SKM-1 treated with dmso at 0.1 percent for 144 hours (cell line): Measurements from ENCODE around the gene CALHM1.
A peak's percentile ranks its signal among the peaks of the same experiment; 100 is the strongest.

Source experiments
- DNase-seq: peaks from one replicate; lab custom pipeline; 2025; ENCODE audit not compliant: unreplicated experiment; lab: John Stamatoyannopoulos, UW

CALHM1 gene

DNA sequence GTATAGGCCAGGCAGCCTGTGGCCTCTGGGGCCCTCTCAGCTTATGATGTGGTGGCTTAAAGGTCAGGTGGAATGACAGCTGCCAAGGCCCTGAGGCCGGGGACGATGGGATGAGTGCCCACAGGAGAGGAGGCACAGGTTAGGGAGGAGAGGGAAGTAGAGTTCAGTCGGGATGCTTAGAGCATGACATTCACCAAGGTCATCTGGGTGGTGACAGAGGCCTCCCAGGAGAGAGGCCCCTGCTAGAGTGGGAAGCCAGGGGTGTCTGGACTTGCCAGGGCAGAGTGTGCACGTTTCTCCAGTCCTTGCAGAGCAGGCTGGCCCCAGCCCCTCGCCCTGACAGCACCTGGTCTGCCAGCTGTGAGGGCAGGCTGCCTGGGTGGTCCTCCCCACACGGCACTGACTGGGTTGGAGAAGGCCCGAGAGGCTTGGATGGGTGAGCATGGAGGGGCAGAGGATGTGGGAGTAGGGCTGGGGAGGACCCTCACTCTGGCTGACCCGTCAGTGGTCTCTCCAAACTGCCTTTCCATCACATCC, 1.5 kb downstream of the CALHM1 start:
- no peak for DNase-seq

DNA sequence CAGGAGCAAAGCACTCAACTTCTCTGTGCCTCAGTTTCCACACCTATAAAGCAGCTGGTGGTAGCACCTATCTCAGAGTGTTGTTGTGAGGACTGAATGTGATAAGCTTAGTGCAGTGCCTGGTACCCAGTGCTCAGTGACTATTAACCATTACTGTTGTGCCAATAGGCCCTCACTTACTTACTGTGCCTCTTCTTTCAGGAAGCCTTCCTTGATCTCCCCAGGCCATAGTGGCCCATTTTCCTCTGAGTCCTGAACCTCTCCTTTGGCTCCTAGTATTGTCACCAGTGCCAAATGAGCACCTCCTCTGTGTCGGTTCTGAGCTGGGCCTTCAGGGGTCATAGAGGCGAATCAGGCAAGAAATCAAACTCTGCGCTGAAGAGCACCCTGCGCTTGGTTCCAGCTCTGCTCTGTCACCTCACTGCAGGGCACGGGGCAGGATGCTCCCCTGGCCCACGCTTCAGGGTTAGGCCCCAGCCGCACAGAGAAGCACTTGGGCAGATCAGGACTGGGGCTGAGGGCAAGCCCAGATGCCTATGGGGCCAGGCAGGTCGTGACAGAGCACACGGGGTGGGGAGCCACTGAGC, 2.5 kb downstream of the CALHM1 start:
- DNase-seq: no peak

GRCh38 chr10:103455235-103455634, 3.5 kb downstream of the CALHM1 start:
- no peak for DNase-seq

- DNase-seq: no peak
These were observed 4.7 kb downstream of the CALHM1 start for GRCh38 chr10:103454026-103454425.

- DNase-seq: no peak
These were observed 6.0 kb downstream of the CALHM1 start for GRCh38 chr10:103452506-103453230.

GRCh38 chr10:103451831-103452505, 6.7 kb downstream of the CALHM1 start, which contains the start of gene CALHM2:
Gene CALHM2, minus strand, starts transcription at chr10:103452370. Its CDS starts 2,429 bp downstream, at chr10:103449941.
- peak; percentile 42 for DNase-seq

- no peak for DNase-seq
These were observed 7.4 kb downstream of the CALHM1 start for GRCh38 chr10:103451091-103451813.

DNA sequence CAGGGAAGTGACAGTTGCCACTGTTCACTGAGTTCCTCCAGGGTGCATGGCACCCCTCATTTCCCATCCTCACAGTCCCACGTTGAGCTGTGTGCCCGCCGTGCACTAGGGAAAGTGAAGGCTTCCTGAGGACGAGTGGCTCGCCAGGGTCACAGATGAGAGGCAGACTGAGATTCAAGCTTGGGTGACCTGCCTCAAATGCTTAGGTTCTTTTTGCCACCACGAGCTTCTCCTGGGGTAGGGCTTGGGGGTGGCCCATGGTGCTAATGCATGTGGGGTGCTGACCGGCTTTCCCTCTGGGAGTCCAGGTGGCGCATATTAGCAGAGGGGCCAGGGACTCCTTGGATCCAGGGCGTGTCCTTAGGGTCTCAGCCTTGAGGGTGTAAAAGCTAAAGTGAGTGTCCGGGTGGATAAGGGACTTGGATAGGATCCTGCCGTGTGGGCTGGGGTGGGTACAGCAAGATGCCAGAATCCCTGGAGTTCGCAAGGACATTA, 8.5 kb downstream of the CALHM1 start:
- DNase-seq: no peak

- DNase-seq: no peak
These were observed 9.2 kb downstream of the CALHM1 start for GRCh38 chr10:103449208-103450144.

DNA sequence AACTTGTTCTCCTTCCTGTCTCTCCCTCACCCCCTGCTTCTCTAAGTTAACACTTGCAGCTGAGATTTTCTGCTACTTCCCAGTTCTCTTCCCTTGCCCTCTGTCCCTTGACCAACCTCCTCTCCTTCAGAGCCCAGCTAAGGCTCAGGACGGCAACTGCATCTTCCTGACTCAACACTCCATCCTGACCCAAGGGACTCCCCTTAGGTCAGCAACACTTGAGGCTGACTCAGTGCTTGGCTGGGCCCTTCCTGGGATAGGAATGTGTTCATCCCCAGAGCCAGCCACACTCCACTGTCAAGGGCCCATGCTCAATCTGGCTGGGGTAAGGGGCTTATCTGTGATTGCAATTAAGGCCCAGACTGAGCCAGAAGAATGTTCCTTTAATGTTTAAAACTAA, 10.0 kb downstream of the CALHM1 start:
- no peak for DNase-seq

- DNase-seq: no peak
These were observed 11.5 kb downstream of the CALHM1 start for GRCh38 chr10:103447187-103447586.

DNA sequence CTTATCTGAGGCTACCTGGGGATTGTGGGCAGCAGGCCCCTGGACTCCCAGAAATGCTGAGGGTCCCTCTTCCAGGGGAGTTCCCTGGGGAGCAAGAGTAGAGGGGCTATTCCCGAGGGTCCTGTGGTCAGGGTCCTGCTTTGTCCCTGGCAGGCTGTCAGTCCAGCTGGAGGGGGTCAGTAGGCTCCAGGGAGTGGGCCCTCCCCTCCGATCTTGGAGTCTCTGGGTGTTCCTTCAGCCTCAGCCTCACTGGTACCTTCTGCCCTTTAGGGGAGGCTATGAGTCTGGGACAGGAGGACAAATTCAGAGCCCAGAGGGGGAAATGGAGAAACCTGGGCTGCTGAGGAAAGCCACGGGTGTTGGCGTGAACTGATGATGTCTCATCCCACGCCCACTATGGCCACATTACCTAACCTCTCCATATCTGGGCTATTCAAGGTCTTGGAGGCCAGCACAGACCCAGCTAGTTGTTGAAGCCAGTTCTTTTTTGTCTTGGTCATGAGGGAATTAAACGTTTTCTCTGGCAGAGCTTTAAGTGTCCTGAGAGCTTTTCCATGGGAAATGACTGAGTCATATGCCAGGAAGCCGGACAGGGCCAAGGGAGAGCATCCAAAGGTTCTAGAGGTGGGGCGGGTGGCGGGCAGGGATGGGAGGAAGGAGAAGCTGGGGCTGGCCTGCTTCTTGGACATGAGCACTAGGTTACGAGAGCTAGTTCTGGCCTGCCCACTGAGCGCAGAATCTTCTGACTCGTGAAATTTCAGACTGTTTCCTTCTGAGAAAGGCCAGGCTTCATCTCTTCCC, 12.7 kb downstream of the CALHM1 start:
- DNase-seq: no peak

DNA sequence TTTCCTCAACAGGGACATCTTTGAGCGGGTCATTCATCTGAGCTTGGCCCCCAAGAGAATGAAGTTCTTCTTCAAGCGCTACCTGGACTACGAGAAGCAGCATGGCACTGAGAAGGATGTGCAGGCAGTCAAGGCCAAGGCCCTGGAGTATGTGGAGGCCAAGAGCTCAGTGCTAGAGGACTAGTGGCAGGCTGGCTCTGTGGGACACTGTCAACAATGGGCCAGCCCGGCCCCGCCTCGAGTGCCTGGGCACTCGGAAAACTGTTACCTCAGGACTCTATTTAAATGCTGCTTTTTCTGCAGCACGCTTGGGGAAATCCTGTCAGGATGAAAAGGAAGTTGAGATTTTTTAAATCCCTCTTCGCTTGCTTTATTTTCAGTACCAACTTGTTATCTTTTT, 13.3 kb downstream of the CALHM1 start:
- no peak for DNase-seq

- DNase-seq: no peak
These were observed 14.2 kb downstream of the CALHM1 start for GRCh38 chr10:103444478-103444877.

DNA sequence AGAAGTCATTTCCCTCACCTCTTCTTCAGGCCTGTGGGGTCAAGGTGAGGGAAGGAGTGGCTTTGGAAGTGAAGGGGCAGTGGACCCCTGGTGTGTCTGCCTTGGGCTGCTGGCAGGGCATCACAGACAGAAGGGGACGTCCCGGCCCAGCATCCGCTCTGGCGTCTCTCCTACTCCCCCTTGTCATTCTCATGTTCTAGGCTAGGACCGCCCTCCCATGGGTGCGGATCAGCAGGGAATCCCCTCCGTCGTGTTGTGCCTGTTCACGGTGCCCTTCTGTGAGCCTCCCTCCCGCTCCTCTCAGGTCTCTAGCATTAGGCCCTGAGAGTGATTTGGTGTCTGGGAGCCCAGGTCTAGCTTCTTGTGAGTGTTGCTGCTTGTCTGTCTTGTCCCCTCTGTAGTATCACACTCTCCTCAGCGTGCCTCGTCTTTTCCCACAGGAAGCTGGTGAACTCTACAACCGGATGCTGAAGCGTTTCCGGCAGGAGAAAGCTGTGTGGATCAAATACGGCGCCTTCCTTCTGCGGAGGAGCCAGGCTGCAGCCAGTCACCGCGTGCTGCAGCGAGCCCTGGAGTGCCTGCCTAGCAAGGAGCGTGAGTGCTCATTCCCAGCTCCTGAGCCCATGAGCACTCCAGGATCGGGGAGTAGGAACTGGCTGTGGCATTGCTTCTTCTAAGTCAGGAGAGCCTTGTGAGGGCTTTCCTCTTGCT, 15.1 kb downstream of the CALHM1 start:
- no peak for DNase-seq

- no peak for DNase-seq
These were observed 16.7 kb downstream of the CALHM1 start for GRCh38 chr10:103442031-103442461.

- no peak for DNase-seq
These were observed 17.1 kb downstream of the CALHM1 start for GRCh38 chr10:103441611-103442010.

DNA sequence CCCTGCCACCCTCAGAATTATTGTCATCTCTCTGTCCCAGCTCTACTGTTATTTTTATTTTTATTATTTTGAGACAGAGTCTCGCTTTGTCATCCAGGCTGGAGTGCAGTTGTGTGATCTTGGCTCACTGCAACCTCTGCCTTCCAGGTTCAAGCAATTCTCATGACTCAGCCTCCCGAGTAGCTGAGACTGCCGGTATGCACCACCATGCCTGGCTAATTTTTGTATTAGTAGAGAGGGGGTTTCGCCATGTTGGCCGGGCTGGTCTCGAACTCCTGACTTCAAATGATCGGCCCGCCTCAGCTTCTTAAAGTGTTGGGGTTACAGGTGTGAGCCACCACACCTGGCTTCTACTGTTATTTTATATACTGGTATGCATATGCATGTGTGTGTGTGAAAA, 17.5 kb downstream of the CALHM1 start:
- no peak for DNase-seq

DNA sequence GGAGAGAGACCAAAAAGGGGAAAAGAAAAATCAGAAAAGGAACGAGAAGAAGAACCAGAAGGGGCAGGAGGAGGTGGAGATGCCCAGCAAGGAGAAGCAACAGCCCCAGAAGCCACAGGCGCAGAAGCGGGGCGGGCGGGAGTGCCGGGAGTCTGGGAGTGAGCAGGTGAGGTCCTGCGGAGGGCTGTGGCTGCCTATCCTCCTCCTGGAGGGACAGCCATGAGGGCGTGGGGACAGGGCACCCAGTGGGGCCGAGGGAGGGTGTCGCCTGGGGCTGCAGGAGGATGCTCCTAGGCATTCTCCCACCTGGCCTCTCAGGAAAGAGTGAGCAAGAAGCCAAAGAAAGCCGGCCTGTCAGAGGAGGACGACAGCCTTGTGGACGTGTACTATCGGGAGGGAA, 18.3 kb downstream of the CALHM1 start:
- DNase-seq: no peak
